ENCODE results near the gene KPNA2.
"Not testable (repeated sequence)": the region's sequence is repeated elsewhere in the genome, so short reads cannot be mapped to it uniquely, and the experiment has no call there.

KPNA2 gene

DNA sequence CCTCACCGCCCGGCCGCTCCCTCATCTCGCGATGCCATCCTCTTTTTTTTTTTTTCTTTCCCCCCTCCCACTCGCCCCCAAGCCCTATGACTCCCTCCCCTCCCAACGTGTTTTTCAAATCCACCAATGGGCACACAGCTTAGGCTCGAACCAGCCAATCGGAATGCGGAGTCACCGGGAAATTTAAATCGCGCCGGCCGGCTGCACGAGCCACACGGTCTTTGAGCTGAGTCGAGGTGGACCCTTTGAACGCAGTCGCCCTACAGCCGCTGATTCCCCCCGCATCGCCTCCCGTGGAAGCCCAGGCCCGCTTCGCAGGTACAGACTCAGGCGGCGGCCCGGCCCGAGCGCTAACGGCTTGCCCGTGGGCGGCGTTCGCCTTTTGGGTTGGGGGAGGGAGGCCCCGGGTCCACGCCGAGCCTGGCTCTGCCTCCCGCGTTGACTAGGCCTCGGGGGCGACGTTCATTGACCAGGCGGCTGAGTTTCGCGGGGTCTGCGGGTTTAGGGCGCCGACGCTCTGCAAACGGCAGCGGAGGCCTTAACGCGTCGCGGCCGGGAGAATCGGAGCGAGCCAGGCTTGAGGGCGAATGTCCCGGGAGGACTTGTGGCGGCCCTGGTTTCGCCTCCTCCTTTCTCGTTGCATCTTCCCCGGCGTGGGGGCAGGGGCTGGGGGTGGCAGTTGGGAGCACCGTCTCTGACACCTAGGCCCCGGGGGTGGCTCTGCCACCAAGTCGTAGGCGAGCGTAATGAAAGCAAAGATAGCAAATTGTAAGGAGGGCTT lies at the start of gene KPNA2:
Gene KPNA2 (plus strand): TSS at position 213 of the 781 bp plus-strand sequence. CDS start 1,398 bp downstream, outside the sequence.
- Histone ChIP-seq H3K36me3 (ENCODE audit: control insufficient read depth, insufficient read depth, low read length, severe bottlenecking) (peaks cover 30% of the 10 kb centered on the region), H3K4me1 (ENCODE audit: control insufficient read depth, insufficient read depth, low read length) (peaks cover 14% of the 10 kb centered on the region), H3K27me3 (replicated peaks; ENCODE audit: control insufficient read depth, insufficient read depth, low read length) (no peaks in the 10 kb centered on the region), H3K9ac (ENCODE audit: low read length) (peak within 1 kb of the TSS; percentile 91), H3K9me3 (ENCODE audit: control insufficient read depth, low read length) (no peaks in the 10 kb centered on the region), H3K4me3 (ENCODE audit: low read length) (peak within 1 kb of the TSS; percentile 98)
- DNase-seq (ENCODE audit: low read depth): peak; percentile 99

DNA sequence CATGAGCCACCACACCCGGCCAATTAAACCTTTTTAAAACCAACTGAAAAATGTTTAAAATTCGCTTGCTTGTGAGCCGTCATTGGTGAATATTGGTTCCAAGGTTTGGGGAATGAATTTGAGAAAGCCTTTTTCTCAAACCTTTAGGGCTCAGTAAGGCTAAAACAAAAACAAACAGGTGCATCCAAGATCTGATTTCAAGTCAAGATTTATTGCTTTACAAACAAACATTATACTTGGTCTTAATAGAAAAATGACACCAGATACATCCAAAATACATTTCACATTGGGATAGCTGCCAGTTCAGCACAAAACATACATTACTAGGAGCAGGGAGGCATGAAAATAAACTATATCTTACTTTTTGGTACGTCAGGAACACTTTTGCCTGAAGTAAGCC lies 44.6 kb upstream of the KPNA2 start:
- H3K4me3 ChIP-seq (ENCODE audit: low read length): no peak overlapping the region
- H3K9me3 ChIP-seq (ENCODE audit: control insufficient read depth, low read length): no peaks in the 10 kb centered on the region
- no peak for DNase-seq (ENCODE audit: low read depth)
- no peaks in the 10 kb centered on the region for H3K27me3 ChIP-seq (replicated peaks; ENCODE audit: control insufficient read depth, insufficient read depth, low read length)
- H3K4me1 ChIP-seq (ENCODE audit: control insufficient read depth, insufficient read depth, low read length): peaks cover 18% of the 10 kb centered on the region
- no peaks in the 10 kb centered on the region for H3K36me3 ChIP-seq (ENCODE audit: control insufficient read depth, insufficient read depth, low read length, severe bottlenecking)
- H3K9ac ChIP-seq (ENCODE audit: low read length): no peak overlapping the region

DNA sequence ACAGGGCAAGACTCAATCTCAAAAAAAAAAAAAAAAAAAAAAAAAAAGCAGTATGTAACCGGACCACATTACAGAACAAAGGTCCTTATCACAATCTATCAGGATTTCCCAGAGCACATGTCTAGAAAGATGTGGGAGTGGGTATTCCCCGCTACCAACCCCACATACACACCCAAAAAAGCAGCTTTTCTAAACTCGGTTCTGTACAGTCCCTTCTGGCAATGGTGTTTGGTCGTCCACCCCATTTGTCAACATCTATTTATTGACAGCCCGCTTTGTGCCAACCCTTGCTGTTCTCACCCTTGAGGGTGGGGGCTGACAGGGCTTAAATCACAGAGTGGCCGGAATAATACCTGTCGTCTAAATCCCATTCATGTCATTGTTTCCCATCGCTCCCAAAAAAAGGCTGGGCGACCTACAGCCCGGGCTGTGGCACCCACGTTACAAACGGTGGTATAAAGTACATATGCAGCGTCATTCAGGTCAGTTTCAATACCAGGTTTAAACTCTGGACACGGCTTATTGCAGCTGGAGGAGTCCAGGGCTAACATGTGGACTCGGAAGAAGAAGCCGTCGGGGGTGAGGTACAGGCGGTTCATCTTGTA lies 42.9 kb upstream of the KPNA2 start:
- H3K4me3 ChIP-seq (ENCODE audit: low read length): peak overlapping the region; percentile 93
- no peaks in the 10 kb centered on the region for H3K27me3 ChIP-seq (replicated peaks; ENCODE audit: control insufficient read depth, insufficient read depth, low read length)
- peak overlapping the region; percentile 91 for H3K9ac ChIP-seq (ENCODE audit: low read length)
- H3K4me1 ChIP-seq (ENCODE audit: control insufficient read depth, insufficient read depth, low read length): peaks cover 24% of the 10 kb centered on the region
- H3K9me3 ChIP-seq (ENCODE audit: control insufficient read depth, low read length): no peaks in the 10 kb centered on the region
- DNase-seq (ENCODE audit: low read depth): no peak
- H3K36me3 ChIP-seq (ENCODE audit: control insufficient read depth, insufficient read depth, low read length, severe bottlenecking): no peaks in the 10 kb centered on the region

DNA sequence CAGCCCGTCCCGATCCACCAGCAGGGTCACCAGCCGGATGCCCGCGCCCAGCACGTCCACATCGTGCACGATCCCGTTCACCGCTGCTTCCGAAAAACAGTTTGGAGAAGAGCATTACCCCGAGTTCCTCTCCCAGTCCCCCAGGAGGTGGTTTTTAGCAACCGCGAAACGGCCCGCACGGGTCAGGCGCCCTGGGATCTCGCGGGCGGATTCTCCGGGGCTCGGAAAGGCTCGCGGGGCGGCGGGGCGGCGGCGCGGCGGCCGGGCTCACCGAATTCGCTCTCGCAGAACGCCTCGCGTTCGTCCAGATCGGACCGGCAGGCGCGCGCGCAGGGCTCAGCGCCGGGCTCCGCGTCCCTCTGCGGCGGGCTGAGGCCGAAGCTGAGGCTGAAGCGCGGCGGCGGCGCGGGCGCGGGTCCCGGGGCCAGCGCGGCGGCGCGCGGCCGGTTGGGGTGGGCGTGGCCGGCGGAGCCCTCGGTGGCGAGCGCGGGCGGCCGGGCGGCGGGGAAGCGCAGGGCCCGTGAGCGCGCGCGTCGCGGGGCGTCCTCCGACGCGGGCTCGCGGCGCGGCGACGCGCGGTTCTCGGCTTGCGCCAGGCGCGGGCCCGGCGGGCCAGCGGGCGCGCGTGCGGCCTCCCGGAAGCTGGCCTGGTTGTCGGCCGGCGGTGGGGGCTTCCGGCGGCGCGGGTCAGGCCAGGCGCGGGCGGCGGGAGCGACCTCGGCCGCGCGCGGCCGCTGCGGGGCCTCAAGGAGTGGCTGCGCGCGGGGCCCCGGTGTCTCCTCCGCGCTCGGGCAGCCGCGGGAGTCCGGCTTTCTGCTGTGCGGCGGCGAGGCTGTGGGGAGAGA lies 42.2 kb upstream of the KPNA2 start:
- Histone ChIP-seq H3K4me3 (ENCODE audit: low read length) (peak overlapping the region; percentile 93), H3K9me3 (ENCODE audit: control insufficient read depth, low read length) (no peaks in the 10 kb centered on the region), H3K9ac (ENCODE audit: low read length) (peak overlapping the region; percentile 91), H3K36me3 (ENCODE audit: control insufficient read depth, insufficient read depth, low read length, severe bottlenecking) (no peaks in the 10 kb centered on the region), H3K4me1 (ENCODE audit: control insufficient read depth, insufficient read depth, low read length) (peaks cover 24% of the 10 kb centered on the region), H3K27me3 (replicated peaks; ENCODE audit: control insufficient read depth, insufficient read depth, low read length) (no peaks in the 10 kb centered on the region)
- peak; percentile 94 for DNase-seq (ENCODE audit: low read depth)

DNA sequence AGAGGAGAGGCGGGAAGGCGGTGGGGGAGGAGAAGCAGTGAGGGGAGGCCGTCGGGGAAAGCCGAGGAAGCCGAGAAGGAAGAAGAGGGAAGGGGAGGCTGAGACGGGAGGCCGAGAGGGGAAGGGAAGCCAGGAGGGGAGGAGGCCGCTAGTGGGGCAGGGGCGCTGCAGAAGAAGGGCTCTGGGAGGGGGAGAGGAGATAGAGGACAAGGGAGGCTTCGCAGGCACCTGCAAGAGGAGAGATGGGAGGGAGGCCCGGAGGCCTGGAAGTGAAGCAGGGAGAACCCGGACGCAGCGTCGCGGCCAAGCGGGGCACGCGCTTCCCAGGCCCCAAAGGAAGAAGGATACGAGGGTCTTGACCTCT lies 41.6 kb upstream of the KPNA2 start:
- H3K9ac ChIP-seq (ENCODE audit: low read length): peak overlapping the region; percentile 91
- no peaks in the 10 kb centered on the region for H3K36me3 ChIP-seq (ENCODE audit: control insufficient read depth, insufficient read depth, low read length, severe bottlenecking)
- DNase-seq (ENCODE audit: low read depth): no peak
- H3K9me3 ChIP-seq (ENCODE audit: control insufficient read depth, low read length): no peaks in the 10 kb centered on the region
- peak overlapping the region; percentile 87 for H3K4me3 ChIP-seq (ENCODE audit: low read length)
- H3K27me3 ChIP-seq (replicated peaks; ENCODE audit: control insufficient read depth, insufficient read depth, low read length): no peaks in the 10 kb centered on the region
- H3K4me1 ChIP-seq (ENCODE audit: control insufficient read depth, insufficient read depth, low read length): peaks cover 24% of the 10 kb centered on the region

DNA sequence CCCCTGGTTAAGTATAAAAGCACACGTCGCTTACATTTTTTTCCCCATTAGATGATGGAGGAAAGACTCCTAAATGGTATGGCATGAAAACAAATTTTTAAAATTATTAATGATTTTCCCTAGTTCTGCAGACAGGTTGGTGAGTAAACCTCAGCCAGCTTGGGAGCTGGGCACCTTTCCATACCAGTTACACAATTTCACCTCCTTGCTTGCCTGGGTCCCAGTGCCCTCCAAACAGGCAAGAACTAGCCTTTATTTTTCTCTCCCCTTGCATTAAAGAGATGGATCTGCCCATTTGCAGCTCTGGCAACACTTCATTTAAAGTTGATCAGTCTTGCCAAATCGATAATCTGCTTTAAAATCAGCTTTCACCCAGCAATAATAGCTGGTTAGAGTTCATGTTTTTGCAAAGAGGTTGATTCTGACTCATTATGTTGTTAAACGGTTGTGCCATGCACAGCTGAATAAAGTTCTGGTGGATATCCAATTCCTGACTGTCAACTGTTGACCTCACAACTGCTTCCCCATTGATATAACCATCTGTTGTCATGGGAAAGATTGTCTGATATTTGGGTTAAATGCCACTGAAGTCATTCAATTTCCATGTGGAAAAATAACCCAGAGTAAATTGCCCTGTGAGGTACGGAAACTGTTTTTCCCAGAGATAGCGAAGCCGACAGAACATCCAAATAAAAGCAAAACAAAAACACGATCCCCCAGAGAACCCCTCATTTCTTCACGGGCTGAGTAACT lies 40.5 kb upstream of the KPNA2 start:
- peak overlapping the region; percentile 87 for H3K4me3 ChIP-seq (ENCODE audit: low read length)
- H3K27me3 ChIP-seq (replicated peaks; ENCODE audit: control insufficient read depth, insufficient read depth, low read length): no peaks in the 10 kb centered on the region
- H3K9ac ChIP-seq (ENCODE audit: low read length): peak overlapping the region; percentile 67
- peak; percentile 75 for DNase-seq (ENCODE audit: low read depth)
- no peaks in the 10 kb centered on the region for H3K36me3 ChIP-seq (ENCODE audit: control insufficient read depth, insufficient read depth, low read length, severe bottlenecking)
- H3K4me1 ChIP-seq (ENCODE audit: control insufficient read depth, insufficient read depth, low read length): peaks cover 24% of the 10 kb centered on the region
- no peaks in the 10 kb centered on the region for H3K9me3 ChIP-seq (ENCODE audit: control insufficient read depth, low read length)

DNA sequence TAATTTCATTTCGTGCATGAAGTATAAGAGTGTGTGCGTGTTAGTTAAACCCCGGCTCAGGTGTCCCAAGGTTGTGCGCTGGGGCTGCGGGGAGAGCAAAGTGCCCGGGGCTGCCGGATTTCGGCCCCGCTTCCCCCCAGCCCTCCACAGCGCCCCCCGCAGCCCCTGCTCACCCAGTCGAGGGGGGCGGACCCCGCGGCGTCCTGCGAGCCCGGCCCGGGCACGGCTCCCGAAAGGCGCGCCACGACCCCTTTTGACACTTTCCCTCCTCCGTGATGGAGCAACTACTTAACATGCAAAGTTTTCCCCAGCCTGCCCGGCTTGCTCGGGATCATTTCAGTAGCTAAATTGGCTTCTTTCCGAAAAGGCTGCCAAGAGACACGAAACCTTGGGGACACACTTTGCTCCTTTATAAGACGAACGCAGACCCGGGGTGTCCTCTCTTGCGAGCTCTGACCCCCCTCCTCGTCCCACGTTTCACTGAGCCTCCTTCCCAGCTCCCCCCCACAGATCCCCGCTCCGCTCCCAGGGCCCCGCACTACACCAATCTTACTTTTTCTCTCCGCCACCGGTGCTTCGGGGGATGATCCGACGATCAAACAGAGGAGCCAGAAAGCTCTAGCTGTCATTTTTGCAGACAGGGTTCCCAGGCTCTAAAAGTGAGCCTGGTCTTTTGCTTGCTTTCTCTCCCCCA lies 39.8 kb upstream of the KPNA2 start:
- H3K4me1 ChIP-seq (ENCODE audit: control insufficient read depth, insufficient read depth, low read length): peaks cover 24% of the 10 kb centered on the region
- H3K9me3 ChIP-seq (ENCODE audit: control insufficient read depth, low read length): no peaks in the 10 kb centered on the region
- DNase-seq (ENCODE audit: low read depth): peak; percentile 62
- peak overlapping the region; percentile 87 for H3K4me3 ChIP-seq (ENCODE audit: low read length)
- no peaks in the 10 kb centered on the region for H3K36me3 ChIP-seq (ENCODE audit: control insufficient read depth, insufficient read depth, low read length, severe bottlenecking)
- peak overlapping the region; percentile 67 for H3K9ac ChIP-seq (ENCODE audit: low read length)
- H3K27me3 ChIP-seq (replicated peaks; ENCODE audit: control insufficient read depth, insufficient read depth, low read length): no peaks in the 10 kb centered on the region

DNA sequence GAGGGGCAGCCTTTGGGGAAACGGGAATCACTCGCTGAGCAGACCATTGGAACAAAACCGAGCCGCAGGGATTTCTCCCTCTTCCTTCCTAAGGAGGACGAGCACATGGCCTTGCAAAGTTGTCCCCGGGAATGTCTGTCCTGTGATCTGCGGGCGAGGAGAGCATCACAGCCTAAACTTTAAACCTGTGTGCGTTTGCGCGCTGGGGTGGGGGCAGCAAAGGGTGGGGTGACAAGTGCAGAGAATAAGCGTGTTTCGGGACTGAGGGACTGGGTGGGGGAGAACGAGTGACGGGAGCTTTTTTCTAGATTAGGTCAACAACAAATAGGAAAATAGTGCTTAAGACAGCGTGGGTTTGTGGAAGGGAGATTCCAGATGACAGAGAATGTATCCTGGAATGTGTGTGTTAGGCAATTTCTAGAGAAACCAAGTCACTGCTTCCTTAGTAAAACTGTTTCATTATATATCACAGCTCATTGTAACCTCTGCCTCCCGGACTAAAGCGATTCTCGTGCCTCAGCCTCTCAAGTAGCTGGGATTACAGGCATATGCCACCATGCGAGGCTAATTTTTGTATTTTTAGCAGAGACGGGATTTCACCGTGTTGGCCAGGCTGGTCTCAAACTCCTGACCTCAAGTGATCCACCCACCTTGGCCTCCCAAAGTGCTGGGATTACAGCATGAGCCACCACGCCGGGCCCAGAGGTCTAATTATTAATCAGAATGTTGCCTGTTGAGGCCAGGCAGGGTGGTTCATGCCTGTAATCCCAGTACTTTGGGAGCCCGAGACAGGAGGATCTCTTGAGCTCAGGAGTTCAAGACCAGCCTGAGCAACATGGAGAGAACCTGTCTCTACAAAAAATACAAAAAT lies 39.0 kb upstream of the KPNA2 start, which contains the start of gene C17orf58:
Gene C17orf58 (minus strand): TSS at position 169 of the 871 bp plus-strand sequence. CDS start 271 bp downstream, outside the sequence.
- Histone ChIP-seq H3K4me1 (ENCODE audit: control insufficient read depth, insufficient read depth, low read length) (peaks cover 24% of the 10 kb centered on the region), H3K4me3 (ENCODE audit: low read length) (peak within 1 kb of the TSS; percentile 87), H3K9ac (ENCODE audit: low read length) (peak within 1 kb of the TSS; percentile 67)
- H3K9me3 ChIP-seq (ENCODE audit: control insufficient read depth, low read length); H3K27me3 ChIP-seq (replicated peaks; ENCODE audit: control insufficient read depth, insufficient read depth, low read length); H3K36me3 ChIP-seq (ENCODE audit: control insufficient read depth, insufficient read depth, low read length, severe bottlenecking): not testable (repeated sequence)
- peak; percentile 62 for DNase-seq (ENCODE audit: low read depth)

DNA sequence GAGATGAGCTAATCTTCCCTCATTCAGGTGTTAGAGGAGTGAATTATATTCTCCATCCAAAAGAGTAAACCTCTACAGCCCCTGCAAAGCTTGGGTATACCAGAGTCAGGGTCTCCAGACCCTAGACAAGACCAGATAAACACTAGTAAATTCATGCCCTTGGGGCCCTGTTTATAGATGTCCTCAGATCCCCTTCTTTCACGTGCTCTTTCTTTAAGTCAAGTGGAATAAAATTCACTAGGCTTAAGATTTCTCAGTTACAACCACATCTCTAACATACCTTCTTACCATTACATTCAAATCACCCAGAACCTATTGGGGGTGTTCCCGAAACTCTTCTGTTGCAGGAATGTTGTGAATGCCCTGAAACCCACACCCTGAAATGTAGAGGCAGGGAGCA lies 37.1 kb upstream of the KPNA2 start:
- no peak overlapping the region for H3K4me3 ChIP-seq (ENCODE audit: low read length)
- H3K36me3 ChIP-seq (ENCODE audit: control insufficient read depth, insufficient read depth, low read length, severe bottlenecking): no peaks in the 10 kb centered on the region
- DNase-seq (ENCODE audit: low read depth): peak; percentile 47
- no peaks in the 10 kb centered on the region for H3K27me3 ChIP-seq (replicated peaks; ENCODE audit: control insufficient read depth, insufficient read depth, low read length)
- H3K9ac ChIP-seq (ENCODE audit: low read length): no peak overlapping the region
- peaks cover 21% of the 10 kb centered on the region for H3K4me1 ChIP-seq (ENCODE audit: control insufficient read depth, insufficient read depth, low read length)
- H3K9me3 ChIP-seq (ENCODE audit: control insufficient read depth, low read length): no peaks in the 10 kb centered on the region

All from adipocyte (in vitro differentiated cells).